CD4-positive, alpha-beta T cell treated with Interleukin-15 for 1 hour (primary cell): Measurements from ENCODE around the gene TTC16.
A peak's percentile ranks its signal among the peaks of the same experiment; 100 is the strongest.
"Not testable (repeated sequence)": the region's sequence is repeated elsewhere in the genome, so short reads cannot be mapped to it uniquely, and the experiment has no call there.

Experiments used
- DNase-seq: peaks from one replicate; pipeline ENCODE4 v3.0.0-alpha.2; 2020

TTC16 gene

DNA sequence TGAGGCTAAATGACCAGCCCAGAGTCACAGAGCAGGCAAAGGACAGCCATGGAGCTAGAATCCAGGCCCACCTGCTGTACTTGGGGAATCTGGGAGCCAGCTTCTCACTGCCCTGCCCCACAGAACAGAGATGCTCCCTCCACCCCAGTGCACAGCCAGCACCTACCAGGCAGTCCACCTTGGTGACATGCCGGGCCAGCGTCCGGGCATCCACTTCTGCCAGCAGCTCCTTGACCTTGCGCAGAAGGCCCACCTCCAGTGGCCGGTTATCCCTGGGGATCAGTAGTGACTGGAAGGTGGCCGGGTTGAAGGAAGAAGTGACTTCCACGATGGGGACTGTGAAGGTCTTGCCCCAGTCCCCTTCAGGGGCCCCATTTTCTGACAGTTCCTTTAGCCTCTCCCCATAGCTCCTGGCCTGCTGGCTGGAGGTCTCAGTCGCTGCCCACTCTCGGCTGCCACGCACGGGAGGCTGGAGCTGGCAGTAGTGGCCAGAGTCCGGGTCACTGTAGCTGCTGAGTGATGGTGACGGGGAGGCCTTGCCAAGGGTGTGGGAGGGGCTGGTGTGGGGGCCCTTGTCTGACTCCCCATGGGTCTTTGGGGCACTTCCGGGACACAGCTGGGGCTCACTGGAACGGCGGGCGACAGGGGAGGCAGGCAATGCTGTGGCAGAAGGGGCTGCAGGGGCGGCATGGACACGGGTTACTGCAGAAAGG lies 28.7 kb downstream of the TTC16 start:
- DNase-seq: no peak

DNA sequence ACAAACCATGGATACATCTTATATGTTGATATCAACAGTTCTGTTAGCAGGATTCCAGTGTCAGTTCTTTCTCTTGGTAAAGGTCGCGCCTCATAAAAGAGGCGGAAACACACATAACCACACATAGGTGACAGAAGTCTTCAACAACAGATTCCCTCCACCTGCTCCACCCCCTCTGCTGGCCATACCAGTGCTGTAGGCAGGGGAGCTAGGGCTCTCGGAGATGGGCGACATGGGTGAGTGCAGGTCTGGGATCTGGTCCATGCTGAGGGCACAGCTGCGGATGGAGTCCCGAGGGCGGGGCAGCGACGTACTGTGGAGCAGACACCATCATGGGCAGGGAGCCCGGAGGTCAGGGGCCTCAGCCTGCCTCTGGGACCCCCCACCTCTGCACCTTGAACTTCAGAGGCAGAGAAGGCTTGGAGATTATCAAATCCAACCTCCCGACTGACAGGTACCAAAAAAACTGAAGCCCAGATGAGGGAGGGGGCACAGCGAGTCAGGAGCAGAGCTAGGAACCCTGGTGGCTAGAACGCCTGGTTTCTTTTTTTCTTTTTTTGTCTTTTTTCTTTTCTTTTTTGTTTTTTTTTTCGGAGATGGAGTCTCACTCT lies 31.2 kb downstream of the TTC16 start:
- DNase-seq: peak; percentile 50

DNA sequence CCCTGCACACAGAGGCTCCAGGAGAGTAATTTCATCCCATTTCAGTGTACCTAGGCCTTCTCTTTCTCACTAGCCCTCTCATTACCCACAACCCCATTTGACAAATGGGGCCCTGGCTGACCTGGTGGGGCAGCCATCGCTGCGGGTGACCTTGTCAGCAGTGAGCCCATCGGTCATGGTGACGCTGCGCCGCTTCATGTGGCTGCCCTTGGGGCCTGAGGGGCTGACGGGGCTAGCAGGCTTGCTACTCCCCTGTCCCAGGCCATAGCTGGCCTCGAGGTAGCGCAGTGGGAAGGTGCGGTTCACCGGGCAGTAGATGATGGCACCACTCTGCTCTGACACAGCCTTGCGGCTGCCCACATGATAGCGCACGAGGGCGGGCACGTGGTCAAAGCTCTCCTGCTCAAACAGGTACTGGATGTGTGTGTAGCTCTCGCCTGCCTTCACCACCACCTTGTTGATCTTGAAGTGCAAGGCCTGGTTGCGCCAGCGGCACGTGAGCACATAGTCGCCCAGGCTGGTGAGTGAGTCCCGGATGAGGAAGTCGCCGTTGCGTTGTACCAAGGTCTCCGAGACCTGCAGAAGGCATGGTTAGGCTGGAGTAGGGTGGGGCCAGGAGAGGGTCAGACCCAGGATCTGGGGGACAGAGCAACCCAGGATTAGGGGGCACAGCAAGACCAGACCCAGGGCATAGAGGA lies 33.4 kb downstream of the TTC16 start:
- DNase-seq: no peak

DNA sequence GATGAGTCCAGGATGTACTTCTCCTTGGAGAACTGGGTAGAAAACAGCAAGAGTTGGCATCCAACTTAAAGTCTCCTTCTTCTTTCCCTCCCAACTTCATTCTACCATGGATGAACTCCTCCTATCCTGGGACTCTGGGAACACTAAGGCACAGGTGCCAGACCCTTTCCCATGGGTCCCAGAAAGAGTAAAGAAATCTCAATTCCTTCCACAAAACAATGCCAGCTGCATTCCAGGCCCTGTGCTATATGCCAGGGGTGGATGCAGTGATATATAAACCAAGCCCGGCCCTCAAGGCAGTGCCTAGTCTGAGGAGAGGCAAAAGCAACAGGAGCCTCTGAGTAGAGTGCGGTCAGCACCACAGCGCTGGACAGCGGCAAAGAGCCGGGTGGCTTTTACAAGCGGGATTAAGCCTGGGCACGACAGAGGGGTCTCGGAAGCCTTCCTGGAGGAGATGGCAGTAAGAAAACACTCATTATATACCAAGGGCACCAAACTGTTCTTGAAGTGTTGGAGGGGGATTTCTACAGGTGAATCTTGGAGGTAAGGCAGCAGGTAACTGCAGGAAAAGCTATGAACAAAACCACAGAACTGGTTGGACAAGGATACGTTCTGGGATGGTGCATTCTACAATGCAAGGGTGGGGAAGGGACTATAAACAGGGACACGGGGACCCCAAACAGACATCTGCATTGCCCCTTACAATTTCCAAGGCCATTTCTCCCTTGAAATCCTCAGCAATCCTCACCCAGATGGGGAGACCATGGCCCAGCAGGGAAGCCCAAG lies 35.6 kb downstream of the TTC16 start:
- DNase-seq: no peak

DNA sequence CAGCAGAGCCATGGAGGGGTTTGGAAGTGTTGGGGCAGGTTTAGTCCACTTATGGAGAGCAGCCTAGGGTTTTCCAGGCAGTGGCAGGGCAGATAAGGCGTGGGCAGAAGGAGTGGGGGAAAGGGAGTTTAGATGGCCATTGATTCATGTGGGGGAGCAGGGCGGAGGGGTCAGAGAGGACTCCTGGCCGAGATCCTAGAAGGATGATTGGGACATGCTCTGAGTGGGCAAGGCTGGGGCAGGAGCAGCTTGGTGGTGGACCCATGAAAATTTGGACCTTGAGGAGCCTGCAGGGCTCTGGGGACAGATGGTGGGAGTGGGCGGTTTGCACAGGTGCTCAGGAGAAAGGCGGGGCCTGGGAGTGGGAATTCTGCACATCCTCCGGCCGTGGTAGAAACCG lies 37.3 kb downstream of the TTC16 start:
- no peak for DNase-seq

DNA sequence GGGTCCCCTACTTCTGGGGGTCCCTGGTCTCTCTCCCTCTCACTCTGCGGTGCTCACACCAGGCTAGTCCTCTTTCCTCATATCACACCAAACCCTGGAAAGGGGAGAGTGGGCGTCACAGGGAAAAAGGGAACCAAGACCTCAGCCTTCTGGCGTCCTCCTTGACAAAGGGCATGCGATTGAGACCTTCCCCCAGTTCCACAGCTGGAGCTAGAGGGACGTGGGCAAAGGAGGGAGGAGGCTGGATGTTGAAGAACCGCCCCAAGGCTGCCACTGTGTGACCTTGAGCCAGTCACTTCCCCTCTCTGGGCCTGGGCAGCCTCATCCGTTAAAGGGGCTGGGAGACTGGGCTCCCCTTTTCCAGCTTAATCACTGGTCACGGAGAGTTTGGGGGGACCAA lies 37.7 kb downstream of the TTC16 start:
- DNase-seq: no peak

DNA sequence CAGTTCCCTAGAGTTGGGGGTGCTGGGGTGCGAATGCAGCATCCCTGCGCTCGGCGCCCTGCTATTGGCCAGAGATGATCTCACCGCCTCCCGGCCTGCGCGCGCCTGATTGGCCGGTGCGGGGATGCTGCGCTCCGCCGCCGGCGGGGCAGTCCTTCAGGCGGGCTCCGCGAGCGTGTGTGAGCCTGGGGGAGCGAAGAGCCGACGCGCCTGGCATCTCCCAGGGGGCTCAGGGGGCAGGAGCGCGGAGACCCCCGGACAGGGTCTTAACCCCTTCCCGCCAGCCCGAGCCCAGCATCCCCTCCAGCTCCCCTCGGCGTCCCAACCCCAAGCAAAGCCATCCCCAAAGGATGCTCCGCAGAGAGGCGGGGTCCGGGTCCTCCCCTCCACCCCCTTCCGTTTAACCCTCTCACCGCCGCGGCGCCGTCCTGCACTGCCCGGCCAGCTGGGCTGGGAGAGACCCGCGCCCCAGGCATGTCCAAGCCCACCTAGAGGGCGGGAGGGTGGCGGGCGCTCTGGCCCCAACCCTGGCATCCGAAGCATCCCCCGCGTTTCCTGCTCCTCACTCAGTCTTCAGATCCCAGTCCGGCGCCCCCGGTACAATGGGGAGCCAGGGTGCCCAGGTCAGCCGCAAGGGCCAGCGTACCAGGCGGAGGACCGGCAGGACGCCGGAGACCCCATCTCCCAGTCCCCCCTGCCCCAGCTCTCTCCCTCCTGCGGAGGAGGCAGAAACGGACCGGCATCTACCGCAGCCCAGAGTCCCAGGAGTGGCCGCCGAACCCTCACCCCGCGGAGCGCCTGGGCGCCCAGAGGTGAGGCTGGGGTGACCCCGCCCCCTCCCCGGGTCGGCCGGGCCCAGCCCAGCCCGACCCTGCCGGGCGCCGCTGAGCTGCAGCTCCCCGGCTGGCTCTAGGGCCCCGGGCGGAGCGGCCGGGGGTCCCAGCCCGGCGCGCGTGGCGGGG lies 38.5 kb downstream of the TTC16 start:
- DNase-seq: no peak

DNA sequence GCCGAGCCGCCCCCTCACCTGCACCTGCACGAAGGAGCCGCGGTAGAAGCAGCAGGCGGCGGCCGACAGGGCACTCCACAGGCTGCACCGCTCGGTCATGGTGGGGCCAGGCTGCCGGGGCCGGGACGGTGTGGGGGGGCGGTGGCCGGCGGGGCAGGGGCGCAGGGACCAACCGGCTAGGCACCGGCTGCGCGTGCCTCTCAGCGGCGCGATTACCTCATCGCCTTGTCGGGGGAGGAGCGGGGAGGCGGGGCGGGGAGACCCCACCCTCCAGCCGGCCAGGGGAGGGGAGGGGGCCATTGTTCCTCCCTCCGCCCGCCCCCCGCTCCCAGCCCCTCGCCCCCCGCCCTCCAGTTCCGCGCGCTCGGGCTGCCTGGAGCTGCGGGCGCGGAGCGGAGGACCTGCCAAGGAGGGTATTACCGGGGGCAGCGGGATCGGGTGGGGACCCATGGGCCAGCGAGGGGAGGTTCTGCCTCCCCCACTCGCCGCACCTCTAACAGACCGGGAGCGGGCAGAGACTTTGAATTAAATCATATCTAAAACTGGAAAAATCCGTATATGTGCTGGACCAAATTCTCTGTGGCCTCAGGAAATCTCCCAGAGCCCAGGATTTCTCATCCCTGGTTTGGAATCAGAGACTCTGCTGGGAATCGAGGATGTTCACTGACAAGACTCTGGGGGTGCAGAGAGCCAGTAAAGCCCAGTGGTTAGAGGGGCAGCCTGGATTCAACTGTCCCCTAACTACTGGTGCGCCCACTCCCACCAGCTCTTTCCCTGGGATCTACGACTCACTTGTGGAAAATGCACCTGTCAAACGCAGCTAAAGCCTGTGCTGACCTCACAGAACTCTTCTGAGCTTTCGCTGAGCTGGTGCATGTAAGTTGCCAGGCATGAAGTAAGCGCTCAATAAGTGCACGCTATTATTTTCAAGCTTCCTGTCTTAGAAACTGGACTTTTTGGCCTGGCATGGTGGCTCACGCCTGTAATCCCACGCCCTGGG lies 39.5 kb downstream of the TTC16 start:
- no peak for DNase-seq

DNA sequence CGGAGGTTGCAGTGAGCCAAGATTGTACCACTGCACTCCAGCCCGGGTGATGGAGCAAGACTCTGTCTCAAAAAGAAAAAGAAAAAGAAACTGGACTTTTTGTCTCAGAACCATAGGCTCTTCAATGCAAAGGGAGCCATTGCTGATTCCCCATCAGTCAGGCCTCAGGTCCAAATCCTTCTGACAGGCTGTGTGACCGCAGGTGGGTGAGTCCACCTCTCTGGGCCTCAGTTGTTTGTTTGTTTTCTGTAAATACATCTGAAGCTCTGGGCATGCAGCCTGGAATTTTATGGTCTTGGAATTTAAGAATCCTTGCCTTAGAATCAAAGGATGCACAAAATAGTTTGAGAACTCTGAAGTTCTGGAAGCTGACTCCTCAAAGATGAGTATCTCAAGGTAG lies 40.4 kb downstream of the TTC16 start:
- no peak for DNase-seq

DNA sequence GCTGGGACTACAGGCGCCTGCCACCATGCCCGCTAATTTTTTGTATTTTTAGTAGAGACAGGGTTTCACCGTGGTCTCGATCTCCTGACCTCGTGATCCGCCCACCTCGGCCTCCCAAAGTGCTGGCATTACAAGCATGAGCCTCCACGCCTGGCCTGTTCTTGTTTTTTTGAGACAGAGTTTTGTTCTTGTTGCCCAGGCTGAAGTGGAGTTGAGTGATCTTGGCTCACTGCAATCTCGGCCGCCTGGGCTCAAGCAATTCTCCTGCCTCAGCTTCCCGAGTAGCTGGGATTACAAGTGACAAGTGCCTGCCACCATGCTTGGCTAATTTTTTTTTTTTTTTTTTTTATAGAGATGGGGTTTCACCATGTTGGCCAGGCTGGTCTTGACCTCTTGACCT lies 40.9 kb downstream of the TTC16 start:
- not testable (repeated sequence) for DNase-seq

DNA sequence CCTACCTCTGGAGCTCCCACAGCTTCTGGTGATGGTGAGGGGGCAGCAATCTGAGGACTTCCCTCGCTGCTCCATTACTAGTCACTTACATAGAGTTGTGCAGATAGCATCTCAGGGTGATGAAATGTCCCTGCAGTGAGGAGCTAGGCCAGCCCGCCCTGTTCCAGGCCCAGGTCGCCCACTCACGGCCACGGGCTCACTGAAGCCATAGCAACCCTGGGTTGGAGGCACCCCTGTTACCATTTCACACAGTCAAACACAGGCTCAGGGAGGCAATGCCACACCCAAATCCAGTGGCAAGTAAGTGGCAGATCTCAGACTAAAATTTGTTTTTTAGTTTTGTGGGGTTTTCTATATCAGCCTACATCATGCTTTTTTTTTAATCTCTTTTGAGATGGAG lies 43.0 kb downstream of the TTC16 start:
- DNase-seq: no peak

DNA sequence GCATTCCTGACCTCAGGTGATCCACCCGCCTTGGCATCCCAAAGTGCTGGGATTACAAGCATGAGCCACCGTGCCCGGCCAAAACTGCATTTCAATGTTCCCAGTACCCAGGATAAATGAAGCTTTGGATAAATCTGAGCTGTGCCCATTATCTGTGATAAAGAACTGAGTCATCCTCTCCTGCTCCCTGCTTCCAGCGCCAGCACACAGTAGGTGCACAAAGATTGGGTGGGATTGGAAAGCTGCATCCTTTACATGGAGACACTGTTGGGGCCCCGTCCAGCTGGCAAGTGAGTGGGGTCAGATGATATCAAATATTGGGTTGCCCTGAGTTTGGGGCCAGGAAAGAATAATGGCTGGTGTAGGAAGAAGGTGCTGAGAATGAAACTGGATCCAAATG lies 45.2 kb downstream of the TTC16 start:
- no peak for DNase-seq

DNA sequence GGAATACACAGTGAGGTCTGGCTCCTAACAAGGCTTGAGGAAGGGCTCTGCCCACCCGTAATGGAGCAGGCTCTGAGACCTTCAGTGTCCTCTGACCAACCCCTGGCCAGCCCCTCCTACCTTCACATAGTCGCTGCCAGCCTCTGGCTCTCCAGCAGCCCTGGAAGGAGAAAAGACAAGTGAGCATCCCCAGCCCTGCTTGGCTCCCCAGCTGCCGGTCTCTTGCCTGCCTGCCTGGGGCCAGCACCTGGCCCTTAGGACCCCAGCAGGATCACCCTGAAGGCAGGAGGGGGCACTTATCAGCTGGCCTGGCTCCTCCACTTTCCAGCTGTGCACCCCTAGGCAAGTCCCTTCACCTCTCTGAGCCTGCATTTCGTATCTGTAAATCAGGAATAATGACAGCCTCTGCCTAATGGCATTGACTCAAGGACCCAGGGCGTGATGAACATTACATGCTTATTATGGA lies 45.6 kb downstream of the TTC16 start:
- DNase-seq: no peak

DNA sequence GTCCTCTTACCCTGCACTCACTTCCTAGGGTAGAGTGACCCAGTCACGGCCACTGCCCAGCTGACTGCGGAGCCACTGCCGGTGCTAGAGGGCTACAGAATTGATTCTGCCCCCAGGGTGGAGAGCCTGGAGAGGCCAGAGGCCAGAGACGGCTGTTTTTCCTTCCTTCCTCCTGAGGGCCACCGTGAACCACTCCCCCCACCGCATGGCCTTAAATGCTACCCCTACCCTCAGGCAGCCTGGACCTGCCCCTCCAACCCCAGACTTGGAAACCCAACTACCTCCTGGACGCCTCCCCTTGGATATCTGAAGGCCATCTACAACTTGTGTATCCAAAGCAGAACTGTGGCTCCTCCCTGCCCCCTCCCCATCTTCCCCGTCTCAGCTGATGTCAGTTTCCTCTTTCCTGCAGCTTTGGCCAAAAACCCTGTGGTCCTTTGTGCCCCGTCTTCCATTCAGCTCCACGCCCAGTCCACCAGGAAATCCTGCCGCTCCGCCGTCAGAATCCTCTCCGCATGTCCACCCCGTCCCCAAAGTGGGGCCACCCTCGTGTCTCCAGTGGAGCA lies 46.3 kb downstream of the TTC16 start:
- peak; percentile 33 for DNase-seq

DNA sequence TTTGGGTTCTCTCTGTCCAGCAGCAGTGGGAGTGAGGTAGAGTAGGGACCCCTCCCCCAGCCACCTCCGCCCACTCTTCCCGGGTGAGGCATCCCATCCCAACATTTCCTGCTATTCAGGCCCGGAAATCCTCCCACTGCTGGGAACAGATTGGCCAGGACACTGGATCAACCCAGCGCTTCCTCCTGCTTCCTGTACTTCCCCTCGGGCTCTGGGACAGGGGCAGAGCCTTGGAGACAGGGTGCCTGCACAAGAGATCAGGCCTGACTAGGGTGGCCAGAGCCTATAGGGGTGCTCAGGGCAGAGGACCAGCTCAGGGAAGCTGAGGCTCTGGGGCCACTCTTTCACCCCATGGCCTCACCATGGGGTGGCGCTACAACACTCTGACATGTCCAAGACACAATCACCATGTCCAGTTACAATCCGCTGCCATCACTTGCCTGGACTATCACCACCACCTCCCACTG lies 48.1 kb downstream of the TTC16 start:
- DNase-seq: peak; percentile 49

DNA sequence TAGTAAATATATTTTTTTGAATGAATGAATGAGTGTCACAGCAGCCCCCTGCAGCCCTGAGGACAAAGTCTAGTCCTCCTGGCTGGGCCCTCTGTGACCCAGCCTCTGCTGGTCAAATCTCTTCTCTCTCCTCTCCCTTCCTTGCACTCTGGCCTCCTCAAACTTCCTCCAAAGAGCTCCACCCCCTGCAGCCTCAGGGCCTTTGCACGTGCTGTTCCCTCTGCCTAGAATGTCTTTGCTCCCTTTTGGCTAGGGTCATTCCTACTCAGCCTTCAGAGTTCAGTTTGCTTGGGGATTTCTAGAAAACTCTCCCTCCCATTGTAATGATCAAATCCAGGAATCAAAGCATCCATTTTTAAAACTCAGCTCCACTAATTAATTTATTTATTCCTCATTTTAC lies 49.5 kb downstream of the TTC16 start:
- DNase-seq: no peak

DNA sequence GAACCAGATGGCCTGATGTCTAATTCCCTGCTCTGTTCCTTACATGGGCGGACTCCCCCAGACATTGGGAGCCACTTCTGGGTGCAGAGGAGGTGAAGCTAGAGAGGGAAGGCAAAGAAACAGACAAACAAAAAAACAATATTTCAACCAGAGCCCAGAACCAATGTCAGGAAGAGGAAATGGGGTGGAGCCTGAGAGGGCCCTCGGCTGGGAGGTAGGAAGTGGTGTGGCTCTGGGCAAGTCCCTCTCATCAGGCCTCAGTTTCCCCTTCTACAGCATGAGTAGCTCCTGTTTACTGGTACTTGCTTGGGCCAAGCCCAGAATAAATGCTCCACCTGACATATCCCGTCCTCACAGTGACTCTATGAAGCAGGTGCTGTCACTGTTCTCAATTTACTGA lies 51.5 kb downstream of the TTC16 start:
- no peak for DNase-seq

DNA sequence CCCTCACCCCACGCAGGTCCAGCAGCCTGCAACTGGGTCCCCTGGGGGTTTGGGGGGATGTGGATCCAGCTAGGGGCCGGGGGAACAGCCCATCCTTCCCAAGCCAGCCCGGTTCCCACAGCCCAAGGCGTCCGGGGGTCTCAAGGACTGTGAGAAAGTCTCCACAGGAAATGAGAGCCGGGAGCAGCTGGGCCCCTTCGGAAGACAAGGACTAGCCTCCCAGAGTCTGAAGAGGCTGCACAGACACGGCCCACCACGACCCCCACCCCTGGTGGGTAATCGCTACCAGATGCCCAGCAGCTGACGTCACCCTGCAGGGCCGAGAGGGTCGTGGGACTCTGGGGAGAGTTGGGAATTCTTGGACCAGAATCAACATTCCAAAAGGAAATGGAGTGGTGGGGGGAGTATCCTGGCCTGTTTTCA lies 52.0 kb downstream of the TTC16 start:
- no peak for DNase-seq

DNA sequence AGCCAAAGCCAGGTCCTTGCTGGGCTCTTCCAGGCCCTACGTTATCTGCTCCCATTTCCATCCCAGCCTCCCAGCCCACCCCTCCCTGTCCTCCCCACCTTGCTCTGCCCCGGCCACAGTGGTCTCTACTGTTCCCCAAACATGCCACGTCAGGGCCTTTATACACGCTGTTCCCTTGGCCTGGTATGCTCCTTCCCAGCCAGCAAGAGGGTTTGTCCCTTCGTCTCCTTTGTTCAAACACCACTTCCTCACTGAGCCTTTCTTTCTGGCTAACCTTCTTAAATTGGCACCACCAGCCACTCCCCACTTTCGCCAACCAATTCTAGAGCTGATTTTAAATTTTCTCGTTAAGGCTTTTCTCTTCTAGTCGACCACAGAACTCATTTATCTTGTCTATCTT lies 52.8 kb downstream of the TTC16 start:
- no peak for DNase-seq

DNA sequence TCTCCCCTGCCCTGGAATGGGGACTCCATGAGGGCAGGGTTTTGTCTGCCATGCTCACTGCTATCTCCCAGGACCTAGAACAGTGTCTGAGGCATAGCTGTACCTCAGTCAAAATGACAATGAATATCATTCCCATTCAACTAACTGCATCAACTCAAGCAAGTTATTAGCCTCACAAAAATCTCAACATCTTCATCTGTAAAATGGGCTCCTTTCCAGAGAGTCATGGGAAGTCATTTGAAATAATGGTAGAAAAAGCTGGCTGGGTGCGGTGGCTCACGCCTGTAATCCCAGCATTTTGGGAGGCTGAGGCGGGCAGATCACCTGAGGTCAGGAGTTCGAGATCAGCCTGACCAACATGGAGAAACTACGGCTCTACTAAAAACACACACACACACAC lies 53.2 kb downstream of the TTC16 start:
- DNase-seq: no peak
